Medulla oblongata (tissue), 1 donor: ENCODE data around the gene MXRA8.
"Not testable (repeated sequence)": the region's sequence is repeated elsewhere in the genome, so short reads cannot be mapped to it uniquely, and the experiment has no call there.

ENCODE experiments used
- DNase-seq: peaks from one replicate; pipeline ENCODE4 v3.0.0-alpha.2; 2015; ENCODE audit errors: extremely low spot score

MXRA8 gene

DNA sequence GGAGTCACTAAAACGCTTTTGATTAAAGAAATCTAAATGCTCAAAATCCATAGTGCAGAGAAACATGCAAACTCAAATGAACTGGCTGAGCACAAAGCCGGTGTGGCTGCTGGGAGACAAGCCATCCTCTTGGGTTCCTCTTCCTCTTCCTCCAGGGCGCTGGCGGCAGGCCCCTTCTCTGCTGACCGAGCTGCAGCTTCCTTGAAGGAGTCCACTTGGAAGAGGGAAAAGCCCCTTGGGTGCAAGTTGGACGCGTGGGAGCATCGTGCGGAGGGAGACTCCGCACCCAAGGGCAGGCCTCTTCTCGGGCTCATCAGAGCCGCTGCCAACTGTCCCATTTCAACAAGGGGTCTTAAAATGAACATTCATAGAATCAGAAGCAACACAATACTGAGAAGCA lies 32.9 kb upstream of the MXRA8 start:
- no peak for DNase-seq

- no peak for DNase-seq
Measured at GRCh38 chr1:1390675-1391074, 32.3 kb upstream of the MXRA8 start.

GRCh38 chr1:1388078-1388472 lies 29.7 kb upstream of the MXRA8 start:
- DNase-seq = no peak

GRCh38 chr1:1387098-1388077 lies 29.0 kb upstream of the MXRA8 start:
- no peak for DNase-seq

- no peak for DNase-seq
Measured at GRCh38 chr1:1385931-1386330, 27.6 kb upstream of the MXRA8 start.

DNA sequence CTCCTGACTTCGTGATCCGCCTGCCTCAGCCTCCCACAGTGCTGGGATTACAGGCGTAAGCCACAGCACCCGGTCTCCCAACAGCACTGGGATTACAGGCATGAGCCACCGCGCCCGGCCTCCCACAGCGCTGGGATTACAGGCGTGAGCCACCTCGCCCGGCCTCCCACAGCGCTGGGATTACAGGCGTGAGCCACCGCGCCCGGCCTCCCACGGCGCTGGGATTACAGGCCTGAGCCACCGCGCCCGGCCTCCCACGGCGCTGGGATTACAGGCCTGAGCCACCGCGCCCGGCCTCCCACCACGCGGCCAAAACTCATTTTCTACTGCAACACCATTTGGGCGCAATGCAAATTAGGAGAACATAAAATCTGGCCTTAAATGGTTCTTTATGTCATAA lies 27.0 kb upstream of the MXRA8 start:
- not testable (repeated sequence) for DNase-seq

DNA sequence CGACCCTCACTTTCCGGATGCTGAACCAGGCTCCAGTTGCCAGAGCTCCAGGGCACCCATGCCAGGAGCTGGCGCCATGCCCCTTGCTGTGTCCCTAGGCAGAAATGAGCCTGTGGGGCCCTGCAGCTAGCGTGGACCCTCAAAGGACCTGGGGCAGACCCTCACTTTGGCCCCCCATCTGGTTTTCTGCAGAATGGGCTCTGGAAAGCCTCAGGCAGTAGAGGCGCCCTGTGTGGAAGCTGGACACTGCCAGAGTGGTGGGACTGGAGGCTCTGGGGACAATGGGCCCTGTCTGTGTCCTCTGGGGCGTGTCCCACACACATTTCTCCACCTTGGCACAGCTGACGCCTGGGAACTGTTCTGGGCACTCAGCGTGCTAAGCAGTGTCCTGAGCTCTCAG lies 22.9 kb upstream of the MXRA8 start:
- no peak for DNase-seq

DNA sequence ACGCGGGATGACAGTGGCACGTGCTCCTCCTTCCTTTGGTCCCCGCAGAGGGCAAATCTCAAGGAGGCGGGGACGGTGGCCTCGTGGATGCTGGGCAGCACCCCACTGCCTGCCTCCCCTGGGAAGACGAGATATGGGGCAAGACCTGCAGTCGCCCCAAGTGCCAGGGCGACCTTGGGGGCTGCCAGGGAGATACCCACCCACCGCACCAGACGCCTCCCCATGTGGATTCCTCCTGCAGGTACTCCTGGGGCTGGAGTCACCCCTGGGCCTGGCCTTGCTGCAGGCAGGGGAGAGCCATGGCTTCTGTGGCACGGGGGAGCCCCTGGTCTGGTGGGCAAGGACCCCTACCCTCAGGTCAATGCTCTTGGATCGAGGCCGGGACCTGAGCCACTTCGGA lies 22.5 kb upstream of the MXRA8 start:
- no peak for DNase-seq

- no peak for DNase-seq
Measured at GRCh38 chr1:1377540-1378205, 19.3 kb upstream of the MXRA8 start.

- DNase-seq = no peak
Measured at GRCh38 chr1:1376551-1377226, 18.3 kb upstream of the MXRA8 start.

GRCh38 chr1:1374929-1375662 lies 16.7 kb upstream of the MXRA8 start, which contains the start of gene AURKAIP1:
TSS of gene AURKAIP1 (minus strand) at chr1:1375207. CDS start at chr1:1374756, 451 bp downstream.
- DNase-seq = peak; percentile 100

- DNase-seq = no peak
Measured at GRCh38 chr1:1374589-1374928, 16.2 kb upstream of the MXRA8 start.

GRCh38 chr1:1373815-1374588 lies 15.6 kb upstream of the MXRA8 start:
- DNase-seq = no peak

DNA sequence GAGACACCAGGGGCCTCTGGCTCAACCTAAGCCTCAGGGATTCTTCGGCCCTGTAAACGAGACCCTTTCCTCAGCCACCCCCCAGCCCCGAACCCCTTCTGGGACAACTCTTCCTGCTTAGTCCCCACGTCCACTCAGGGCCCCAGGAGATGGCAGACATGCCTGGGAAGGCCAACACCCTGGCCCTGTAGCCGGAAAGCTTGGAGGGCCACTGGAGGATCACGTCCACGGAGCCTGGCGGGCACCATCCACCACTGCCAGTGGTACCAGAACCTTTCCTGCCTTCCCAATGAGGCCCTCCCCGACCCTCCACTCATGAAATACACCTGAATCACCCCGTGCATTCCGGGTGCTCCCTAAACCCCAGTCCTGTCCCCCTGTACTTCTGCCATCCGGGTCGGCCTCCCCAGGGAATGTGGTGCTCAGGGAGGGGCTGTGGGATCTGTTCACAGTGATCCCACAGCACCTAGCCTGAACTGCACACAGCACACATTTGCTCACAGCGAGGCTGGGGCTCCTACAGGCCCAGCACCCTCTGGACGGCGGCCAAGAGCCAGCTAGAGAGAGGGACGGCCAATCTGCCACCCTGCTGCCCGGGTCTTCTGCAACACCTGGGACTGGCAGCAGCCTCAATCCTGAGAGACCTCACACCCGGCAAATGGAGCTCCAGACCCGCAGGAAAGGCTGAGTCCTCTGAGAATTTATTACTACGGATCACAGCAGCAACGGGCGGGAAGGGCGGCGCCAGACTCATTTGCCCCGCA lies 14.9 kb upstream of the MXRA8 start:
- DNase-seq = no peak

GRCh38 chr1:1371746-1372711 lies 13.7 kb upstream of the MXRA8 start:
- DNase-seq = no peak

GRCh38 chr1:1371364-1371745 lies 13.0 kb upstream of the MXRA8 start:
- DNase-seq = no peak

DNA sequence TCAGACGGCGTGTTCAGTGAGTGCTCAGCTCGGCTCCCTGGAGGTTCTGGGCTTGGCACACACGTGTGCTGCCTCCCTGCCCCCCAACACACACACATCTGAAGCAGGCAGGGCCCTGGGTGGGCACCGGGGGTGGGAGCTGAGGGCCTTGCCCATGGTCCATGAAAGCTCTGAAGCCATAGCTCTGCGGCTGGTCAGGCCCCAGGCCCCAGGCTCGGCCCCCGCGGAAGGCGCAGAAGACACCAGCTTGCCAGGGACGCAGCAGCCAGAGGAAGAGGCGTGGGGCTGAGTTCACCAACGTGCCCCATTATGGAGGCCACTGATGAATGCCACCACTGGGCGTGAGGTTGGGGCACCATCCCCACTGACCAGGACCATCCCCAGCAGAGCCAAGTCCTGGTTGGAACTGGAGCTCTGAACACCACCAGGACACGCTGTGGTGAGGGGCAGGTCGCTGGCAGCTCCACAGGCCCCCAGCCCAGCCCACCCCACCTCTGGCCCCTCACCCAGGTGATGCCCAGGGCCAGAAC lies 12.5 kb upstream of the MXRA8 start:
- DNase-seq = no peak

DNA sequence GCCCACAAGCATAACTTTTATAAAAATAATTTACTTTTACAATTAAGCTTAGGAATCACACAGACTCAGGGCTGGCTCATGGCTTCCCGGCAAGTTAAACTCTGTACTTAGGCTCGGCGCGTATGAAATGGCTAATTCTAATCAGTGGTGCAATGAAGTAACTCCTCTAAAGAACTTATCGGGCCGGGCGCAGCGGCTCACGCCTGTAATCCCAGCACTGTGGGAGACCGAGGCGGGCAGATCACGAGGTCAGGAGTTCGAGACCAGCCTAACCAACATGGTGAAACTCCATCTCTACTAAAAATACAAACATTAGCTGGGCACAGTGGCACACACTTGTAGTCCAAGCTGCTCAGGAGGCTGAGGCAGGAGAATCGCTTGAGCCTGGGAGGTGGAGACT lies 11.7 kb upstream of the MXRA8 start:
- DNase-seq = not testable (repeated sequence)

DNA sequence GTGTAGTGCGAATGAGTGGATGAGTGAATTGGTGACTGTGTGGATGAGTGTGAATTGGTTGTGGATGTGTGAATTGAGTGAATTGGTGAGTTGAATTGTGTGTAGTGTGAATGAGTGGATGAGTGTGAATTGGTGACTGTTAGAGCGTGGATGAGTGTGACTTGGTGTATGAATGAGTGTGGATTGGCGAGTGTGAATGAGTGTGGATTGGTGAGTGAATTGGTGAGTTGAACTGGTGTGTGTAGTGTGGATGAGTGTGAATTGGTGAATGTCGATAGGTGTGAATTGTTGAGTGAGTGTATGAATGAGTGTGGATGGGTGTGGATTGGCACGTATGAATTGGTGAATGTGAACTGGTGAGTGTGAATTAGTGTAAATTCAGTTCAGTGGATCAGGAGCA lies 9.0 kb upstream of the MXRA8 start:
- no peak for DNase-seq
